Stimulated activated CD8-positive, alpha-beta memory T cell treated with anti-CD3 and anti-CD28 coated beads, Interleukin-2, amount 100 ng/mL, for 48 hours (primary cell): ENCODE measurements around the gene RNF169.
"Not testable (repeated sequence)": the region's sequence is repeated elsewhere in the genome, so short reads cannot be mapped to it uniquely, and the experiment has no call there.

Experiments
- DNase-seq, 2 donors: peaks; one replicate each; pipeline ENCODE4 v3.0.0-alpha.2; 2020; ENCODE audit warnings: low read depth in 2 of 2

The RNF169 gene

GRCh38 chr11:74729397-74729796 is 19.3 kb upstream of the RNF169 start:
- no peak for DNase-seq

- DNase-seq, result no peak
Measured at GRCh38 chr11:74730571-74731260, 17.9 kb upstream of the RNF169 start.

GRCh38 chr11:74731301-74732094 is 17.2 kb upstream of the RNF169 start, which contains the start of gene CHRDL2:
CHRDL2 (minus strand) TSS chr11:74731426; CDS start chr11:74730888, 538 bp downstream.
- DNase-seq, result no peak

GRCh38 chr11:74734559-74734925 is 14.1 kb upstream of the RNF169 start:
- no peak for DNase-seq

- DNase-seq, result no peak
Measured at GRCh38 chr11:74735365-74735928, 13.2 kb upstream of the RNF169 start.

GRCh38 chr11:74736031-74736430 is 12.6 kb upstream of the RNF169 start:
- DNase-seq, result no peak

GRCh38 chr11:74739546-74740270 is 8.9 kb upstream of the RNF169 start:
- no peak for DNase-seq

- DNase-seq, result no peak
Measured at GRCh38 chr11:74742070-74742469, 6.6 kb upstream of the RNF169 start.

GRCh38 chr11:74743640-74744039 is 5.0 kb upstream of the RNF169 start:
- DNase-seq, result no peak

GRCh38 chr11:74744277-74744676 is 4.4 kb upstream of the RNF169 start:
- no peak for DNase-seq

GRCh38 chr11:74746868-74747267 is 1.8 kb upstream of the RNF169 start:
- DNase-seq, result no peak

GRCh38 chr11:74749127-74749964 is 697 bp downstream of the RNF169 start:
- DNase-seq, result peak; percentile 32 to 46

- DNase-seq, result no peak
Measured at GRCh38 chr11:74749965-74750296, 1.3 kb downstream of the RNF169 start.

- DNase-seq, result not testable (repeated sequence)
Measured at GRCh38 chr11:74750598-74750997, 1.9 kb downstream of the RNF169 start.

GRCh38 chr11:74751303-74751702 is 2.7 kb downstream of the RNF169 start:
- no peak for DNase-seq

- DNase-seq, result no peak
Measured at GRCh38 chr11:74754507-74755252, 6.0 kb downstream of the RNF169 start.

GRCh38 chr11:74755395-74755995 is 6.8 kb downstream of the RNF169 start:
- DNase-seq, result no peak

GRCh38 chr11:74756571-74756970 is 7.9 kb downstream of the RNF169 start:
- no peak for DNase-seq

GRCh38 chr11:74766905-74767304 is 18.3 kb downstream of the RNF169 start:
- no peak for DNase-seq

GRCh38 chr11:74768172-74768651 is 19.6 kb downstream of the RNF169 start:
- DNase-seq, result peak in 1 of 2 donors; percentile 24
